GM12872 (cell line): ENCODE data around the gene SERINC5.

Experiments
- TF ChIP-seq, protein P1 (sequence below): IDR thresholded peaks from 3 replicates; pipeline ENCODE4 v1.5.1; 2011; ENCODE audit warnings: low read depth, mild to moderate bottlenecking, low read length, moderate library complexity; ENCODE audit not compliant: insufficient read depth

Gene SERINC5

DNA sequence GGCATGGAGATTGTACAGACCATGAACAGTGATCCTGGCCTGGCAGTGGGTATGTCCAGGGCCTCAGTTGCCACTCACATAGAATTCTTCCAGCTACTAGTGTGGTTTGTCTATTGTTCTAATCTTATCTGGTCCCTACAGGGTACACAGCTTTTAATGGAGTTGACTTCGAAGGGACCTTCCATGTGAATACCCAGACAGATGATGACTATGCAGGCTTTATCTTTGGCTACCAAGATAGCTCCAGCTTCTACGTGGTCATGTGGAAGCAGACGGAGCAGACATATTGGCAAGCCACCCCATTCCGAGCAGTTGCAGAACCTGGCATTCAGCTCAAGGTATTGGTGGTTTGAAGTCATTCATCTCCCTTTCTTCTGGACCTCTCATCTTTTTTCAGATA, 176.9 kb downstream of the SERINC5 start:
- TF ChIP-seq, protein P1, sequence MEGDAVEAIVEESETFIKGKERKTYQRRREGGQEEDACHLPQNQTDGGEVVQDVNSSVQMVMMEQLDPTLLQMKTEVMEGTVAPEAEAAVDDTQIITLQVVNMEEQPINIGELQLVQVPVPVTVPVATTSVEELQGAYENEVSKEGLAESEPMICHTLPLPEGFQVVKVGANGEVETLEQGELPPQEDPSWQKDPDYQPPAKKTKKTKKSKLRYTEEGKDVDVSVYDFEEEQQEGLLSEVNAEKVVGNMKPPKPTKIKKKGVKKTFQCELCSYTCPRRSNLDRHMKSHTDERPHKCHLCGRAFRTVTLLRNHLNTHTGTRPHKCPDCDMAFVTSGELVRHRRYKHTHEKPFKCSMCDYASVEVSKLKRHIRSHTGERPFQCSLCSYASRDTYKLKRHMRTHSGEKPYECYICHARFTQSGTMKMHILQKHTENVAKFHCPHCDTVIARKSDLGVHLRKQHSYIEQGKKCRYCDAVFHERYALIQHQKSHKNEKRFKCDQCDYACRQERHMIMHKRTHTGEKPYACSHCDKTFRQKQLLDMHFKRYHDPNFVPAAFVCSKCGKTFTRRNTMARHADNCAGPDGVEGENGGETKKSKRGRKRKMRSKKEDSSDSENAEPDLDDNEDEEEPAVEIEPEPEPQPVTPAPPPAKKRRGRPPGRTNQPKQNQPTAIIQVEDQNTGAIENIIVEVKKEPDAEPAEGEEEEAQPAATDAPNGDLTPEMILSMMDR: no peak

DNA sequence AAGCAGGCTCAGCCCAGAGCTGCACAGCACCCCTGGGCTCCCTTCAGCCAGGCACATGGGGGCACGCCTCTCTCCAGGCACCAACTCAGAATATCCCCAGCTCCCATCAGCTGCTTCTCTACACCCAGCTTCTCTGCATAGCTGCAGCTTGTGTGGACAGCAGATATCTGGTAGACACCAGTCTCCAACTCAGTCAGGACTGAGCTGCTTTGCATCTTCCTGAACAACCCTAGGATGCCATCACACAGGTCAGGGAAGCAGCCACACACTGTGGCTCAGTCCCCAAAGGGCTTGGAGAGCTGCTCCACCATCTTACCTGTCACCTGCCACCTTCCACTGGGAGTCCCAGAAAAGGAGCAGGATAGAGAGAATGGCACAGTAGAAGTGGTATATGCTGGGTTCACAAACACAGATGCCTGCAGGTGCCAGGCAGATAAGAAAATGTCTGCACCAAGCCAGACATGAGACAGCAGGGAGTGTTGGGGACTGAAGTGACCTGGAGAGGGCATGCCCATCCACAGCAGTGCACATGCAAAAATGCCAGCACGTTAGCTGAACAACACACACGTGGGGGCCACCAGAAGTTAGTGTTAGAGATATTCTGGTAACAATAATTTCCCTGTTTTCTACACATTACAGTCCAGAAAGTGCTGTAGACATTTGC, 178.7 kb downstream of the SERINC5 start:
- TF ChIP-seq, protein P1: no peak

DNA sequence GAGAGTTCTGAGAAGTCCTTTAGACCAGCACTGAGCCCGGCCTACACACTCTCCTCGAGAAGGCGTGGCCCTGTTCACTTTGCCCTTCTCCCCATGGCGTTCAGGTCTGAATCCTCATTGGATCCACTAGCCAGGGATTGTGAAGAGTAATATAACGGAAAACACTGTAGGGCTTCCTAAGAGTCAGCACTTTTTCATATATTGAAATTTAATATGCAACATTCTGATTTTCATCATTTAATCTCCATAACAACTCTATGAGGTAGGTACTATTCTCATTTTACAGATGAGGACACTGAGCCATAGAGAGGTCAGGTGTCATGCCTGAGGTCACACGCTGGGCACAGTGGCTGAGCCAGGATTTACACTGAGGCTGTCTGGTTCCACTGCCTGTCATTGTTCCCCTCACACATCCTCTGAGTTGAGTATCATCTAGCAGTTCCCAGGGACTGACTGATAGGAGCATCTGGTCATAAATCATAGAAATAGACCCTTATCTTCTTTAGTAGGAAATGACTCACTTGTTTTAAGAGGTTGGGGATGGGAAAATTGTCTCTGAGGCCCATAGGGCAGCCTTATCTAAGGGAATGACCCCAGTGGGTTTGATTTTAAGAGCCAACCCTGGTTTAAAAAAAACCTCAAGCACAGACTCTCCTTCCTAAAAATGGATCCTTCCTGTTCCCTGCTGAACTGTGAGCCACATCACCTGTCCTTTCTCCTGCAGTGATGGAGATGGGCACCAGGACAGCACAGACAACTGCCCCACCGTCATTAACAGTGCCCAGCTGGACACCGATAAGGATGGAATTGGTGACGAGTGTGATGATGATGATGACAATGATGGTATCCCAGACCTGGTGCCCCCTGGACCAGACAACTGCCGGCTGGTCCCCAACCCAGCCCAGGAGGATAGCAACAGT, 179.5 kb downstream of the SERINC5 start:
- TF ChIP-seq, protein P1: no peak

DNA sequence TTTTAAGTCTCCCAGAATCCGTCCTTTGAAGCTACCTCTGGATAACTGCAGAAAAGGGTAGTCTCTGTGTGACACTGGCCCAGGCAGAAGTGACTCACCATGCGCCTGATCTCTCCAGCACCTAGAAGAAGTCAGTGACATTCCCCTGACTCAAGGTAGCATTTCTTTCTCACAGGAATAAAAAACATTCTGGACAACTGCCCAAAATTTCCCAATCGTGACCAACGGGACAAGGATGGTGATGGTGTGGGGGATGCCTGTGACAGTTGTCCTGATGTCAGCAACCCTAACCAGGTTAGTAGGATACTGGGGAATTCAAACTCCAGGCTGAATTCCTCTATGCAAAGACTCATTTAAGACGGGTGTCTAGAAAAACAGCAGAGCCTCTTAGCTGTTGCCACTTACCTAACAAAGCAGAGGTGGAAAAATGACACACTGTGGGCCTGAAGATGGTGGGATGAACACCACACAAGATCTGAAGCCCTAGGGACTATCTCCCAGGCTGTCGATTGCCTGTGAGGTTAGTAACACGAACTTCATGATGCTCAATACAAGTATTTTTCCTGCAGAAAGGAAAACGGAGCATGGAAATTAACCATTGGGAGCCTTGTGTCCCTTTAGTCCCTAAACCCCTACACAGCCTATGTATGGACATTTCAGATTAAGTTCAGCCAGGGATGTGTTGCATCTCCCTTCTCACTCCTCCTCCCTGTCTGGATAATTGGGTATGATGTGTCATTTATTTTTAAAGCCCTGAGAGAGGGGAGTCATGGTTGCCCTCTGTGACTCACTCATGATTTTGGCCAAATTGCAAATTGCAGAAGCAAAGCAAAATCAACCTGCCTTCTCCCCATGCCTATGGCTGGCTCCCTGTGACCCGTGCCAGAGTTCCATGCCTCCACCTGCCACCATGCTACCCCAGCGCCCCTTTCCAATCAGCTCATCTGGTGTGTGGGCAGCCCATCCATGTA, 183.5 kb downstream of the SERINC5 start:
- TF ChIP-seq, protein P1: no peak

DNA sequence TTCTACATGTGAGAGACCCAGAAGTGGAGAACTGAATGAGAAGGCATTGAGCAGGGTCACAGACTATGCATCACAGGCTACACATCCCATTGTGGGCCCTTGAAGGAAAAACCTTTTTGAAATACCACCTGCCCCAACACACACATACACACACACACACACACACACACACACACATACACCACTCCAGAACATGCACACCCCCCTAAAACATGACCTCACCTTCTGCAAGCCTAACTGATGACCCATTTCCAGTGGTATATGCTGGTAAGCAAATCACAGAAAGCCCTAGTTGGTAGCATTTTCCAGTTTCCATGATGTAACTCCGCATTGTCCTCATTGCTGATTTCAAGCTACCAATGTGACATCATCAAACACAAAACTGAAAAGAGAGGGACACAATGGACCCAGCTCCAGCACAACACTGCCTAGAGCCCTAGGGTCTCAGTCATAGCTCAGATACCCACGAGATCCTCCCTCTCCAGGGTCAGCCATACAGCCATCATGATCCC, 184.3 kb downstream of the SERINC5 start:
- TF ChIP-seq, protein P1: no peak

DNA sequence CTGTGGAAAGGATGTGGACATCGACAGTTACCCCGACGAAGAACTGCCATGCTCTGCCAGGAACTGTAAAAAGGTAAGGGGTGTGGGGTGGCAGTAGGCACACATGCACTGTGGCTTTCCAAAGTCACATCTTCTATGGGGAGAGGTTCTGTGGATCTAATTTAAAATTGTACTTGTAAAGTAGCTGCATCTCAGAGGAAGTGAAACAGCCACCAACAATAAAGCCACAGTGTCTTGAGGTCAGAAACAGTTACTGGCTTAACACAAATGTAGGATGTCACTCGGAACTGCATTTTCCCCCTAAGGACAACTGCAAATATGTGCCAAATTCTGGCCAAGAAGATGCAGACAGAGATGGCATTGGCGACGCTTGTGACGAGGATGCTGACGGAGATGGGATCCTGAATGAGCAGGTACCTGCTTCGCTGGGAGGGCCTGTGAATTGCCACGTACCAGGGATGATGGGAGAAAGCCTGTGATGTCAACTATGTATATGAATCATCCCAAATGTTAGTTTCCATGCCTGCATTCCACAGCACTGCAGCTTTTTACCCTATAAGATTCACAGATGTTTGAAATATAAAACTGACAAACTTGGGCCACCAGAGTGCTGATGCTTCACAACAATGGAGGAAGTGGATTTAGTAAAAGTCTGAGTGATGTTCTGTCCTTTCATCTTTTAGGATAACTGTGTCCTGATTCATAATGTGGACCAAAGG, 185.4 kb downstream of the SERINC5 start:
- TF ChIP-seq, protein P1: no peak
